ENCODE measurements around the gene TMPRSS4. TPM values are rescaled to one million over a fixed set of nuclear protein-coding genes. Genes with fewer than 3 reads are reported as not detected.

TMPRSS4 gene
- total and polyA plus RNA-seq, 2 donors (not counting 1 experiment from before 2014, with no cell fraction given): not detected

DNA sequence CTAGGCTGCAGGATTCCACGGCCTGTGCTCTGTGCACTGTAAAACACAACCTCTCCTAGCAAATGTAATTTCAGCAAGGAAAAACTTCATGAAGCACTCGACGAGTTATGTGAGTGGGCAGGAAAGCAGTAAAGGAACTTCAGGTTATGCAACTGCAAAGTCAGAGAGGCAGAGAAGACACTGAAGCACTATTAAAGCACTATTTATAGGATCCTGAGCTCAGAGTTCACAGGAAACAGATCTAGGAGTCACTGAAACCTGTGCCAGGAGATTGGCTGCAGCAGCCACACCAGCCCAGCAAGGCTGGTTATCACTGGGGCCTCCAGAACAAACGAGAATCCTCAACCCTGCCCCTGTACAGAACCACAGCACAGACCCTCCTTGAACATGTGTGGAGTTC, 7.4 kb downstream of the TMPRSS4 start:
- H3K27ac Mint-ChIP-seq: no peak overlapping the region

DNA sequence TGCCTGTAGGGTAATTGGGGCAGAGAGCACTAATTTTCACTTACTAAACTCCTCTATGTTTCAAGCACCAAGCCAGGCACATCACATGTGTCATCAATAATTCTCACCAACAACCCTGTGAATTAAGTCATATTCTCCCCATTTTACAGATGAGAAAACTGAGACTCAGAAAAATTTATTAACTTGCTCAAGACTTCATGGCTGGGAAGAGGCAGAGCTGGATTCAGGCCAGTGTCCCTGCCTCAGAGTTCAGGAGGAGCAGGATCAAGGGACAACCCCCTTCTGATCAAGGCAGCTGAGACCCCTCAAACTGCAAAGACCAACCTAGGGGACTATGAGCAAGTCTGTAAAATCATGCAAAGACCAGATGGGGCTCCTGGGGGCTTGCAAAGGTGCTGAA, 7.8 kb downstream of the TMPRSS4 start:
- TF ChIP-seq EZH2 (IDR thresholded peaks at IDR 0.05; ENCODE audit: borderline replicate concordance, insufficient read depth, low read depth, low read length, poor library complexity, severe bottlenecking): no peak
- TF ChIP-seq, protein P1, sequence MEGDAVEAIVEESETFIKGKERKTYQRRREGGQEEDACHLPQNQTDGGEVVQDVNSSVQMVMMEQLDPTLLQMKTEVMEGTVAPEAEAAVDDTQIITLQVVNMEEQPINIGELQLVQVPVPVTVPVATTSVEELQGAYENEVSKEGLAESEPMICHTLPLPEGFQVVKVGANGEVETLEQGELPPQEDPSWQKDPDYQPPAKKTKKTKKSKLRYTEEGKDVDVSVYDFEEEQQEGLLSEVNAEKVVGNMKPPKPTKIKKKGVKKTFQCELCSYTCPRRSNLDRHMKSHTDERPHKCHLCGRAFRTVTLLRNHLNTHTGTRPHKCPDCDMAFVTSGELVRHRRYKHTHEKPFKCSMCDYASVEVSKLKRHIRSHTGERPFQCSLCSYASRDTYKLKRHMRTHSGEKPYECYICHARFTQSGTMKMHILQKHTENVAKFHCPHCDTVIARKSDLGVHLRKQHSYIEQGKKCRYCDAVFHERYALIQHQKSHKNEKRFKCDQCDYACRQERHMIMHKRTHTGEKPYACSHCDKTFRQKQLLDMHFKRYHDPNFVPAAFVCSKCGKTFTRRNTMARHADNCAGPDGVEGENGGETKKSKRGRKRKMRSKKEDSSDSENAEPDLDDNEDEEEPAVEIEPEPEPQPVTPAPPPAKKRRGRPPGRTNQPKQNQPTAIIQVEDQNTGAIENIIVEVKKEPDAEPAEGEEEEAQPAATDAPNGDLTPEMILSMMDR (IDR thresholded peaks at IDR 0.05): no peak
- peaks cover 22% of the 10 kb centered on the region for H3K27me3 Mint-ChIP-seq
- no peak overlapping the region for H3K27ac Mint-ChIP-seq
- Histone ChIP-seq H3K4me3 (ENCODE audit: control extremely low read depth in 1 of 5, extremely low read depth in 1 of 5, insufficient read depth in 1 of 5, low read depth in 2 of 5, low read length in 4 of 5) (no peak overlapping the region), H3K4me2 (replicated peaks; ENCODE audit: low read depth, low read length, poor library complexity, severe bottlenecking) (no peak overlapping the region), H3K9ac (ENCODE audit: low read length) (no peak overlapping the region), H3K36me3 (replicated peaks in 1 of 2; ENCODE audit: control extremely low read depth in 1 of 2, control insufficient read depth in 1 of 2, extremely low read depth in 1 of 2, insufficient read depth in 2 of 2, low read length in 1 of 2) (no peaks in the 10 kb centered on the region), H3K27ac (ENCODE audit: low read length in 2 of 2) (no peak overlapping the region), H2AFZ (ENCODE audit: insufficient read depth, low read depth, low read length, poor library complexity, severe bottlenecking) (no peak overlapping the region), H4K20me1 (ENCODE audit: control insufficient read depth, insufficient read depth, low read length, poor library complexity, severe bottlenecking) (no peaks in the 10 kb centered on the region), H3K4me1 (ENCODE audit: control insufficient read depth in 2 of 2, insufficient read depth in 2 of 2, low read length in 2 of 2) (peaks cover 11 to 15% of the 10 kb centered on the region in 2 donors), H3K79me2 (ENCODE audit: control insufficient read depth, insufficient read depth, low read length) (no peaks in the 10 kb centered on the region), H3K9me3 (ENCODE audit: control extremely low read depth in 1 of 3, control insufficient read depth in 2 of 3, insufficient read depth in 1 of 3, low read length in 2 of 3) (peaks cover 0 to 28% (median 18%) of the 10 kb centered on the region in 3 donors), H3K27me3 (replicated peaks in 1 of 4; ENCODE audit: control extremely low read depth in 1 of 4, control insufficient read depth in 3 of 4, insufficient read depth in 4 of 4, low read length in 3 of 4) (peaks cover 0 to under 1% (median 0%) of the 10 kb centered on the region in 4 experiments)
- ATAC-seq (ENCODE audit: low read depth): no peak
- ChIA-PET CTCF (interaction anchor here (2.1 kb wide), 1 partner anchor 12 kb away, joined by 5 read pairs; no protein-coding TSS in a partner anchor), POLR2A (no interaction called here)
- intact Hi-C loops (cut with micrococcal nuclease): no loop called here
- no peak for DNase-seq
- H3K4me1 Mint-ChIP-seq: peaks cover 14% of the 10 kb centered on the region
- H3K4me3 Mint-ChIP-seq: no peak overlapping the region
- peaks cover 4% of the 10 kb centered on the region for H3K9me3 Mint-ChIP-seq (ENCODE audit: insufficient read depth)

More for the DNA sequence above, 7.4 kb downstream of the TMPRSS4 start:
- Mint-ChIP-seq H3K4me3 (no peak overlapping the region), H3K27me3 (peaks cover 22% of the 10 kb centered on the region), H3K4me1 (peaks cover 14% of the 10 kb centered on the region), H3K9me3 (ENCODE audit: insufficient read depth) (peaks cover 4% of the 10 kb centered on the region)
- 15% methylated on average over 2 of the region's 4 CpGs for WGBS (ENCODE audit: insufficient coverage)
- Histone ChIP-seq H3K27me3 (replicated peaks in 1 of 4; ENCODE audit: control extremely low read depth in 1 of 4, control insufficient read depth in 3 of 4, insufficient read depth in 4 of 4, low read length in 3 of 4) (peaks cover 0 to 3% (median under 1%) of the 10 kb centered on the region in 4 experiments), H2AFZ (ENCODE audit: insufficient read depth, low read depth, low read length, poor library complexity, severe bottlenecking) (no peak overlapping the region), H3K79me2 (ENCODE audit: control insufficient read depth, insufficient read depth, low read length) (no peaks in the 10 kb centered on the region), H3K9me3 (ENCODE audit: control extremely low read depth in 1 of 3, control insufficient read depth in 2 of 3, insufficient read depth in 1 of 3, low read length in 2 of 3) (peaks cover 0 to 28% (median 18%) of the 10 kb centered on the region in 3 donors), H3K27ac (ENCODE audit: low read length in 2 of 2) (no peak overlapping the region), H3K9ac (ENCODE audit: low read length) (no peak overlapping the region), H3K4me2 (replicated peaks; ENCODE audit: low read depth, low read length, poor library complexity, severe bottlenecking) (no peak overlapping the region), H3K4me1 (ENCODE audit: control insufficient read depth in 2 of 2, insufficient read depth in 2 of 2, low read length in 2 of 2) (peaks cover 11 to 15% of the 10 kb centered on the region in 2 donors), H3K4me3 (ENCODE audit: control extremely low read depth in 1 of 5, extremely low read depth in 1 of 5, insufficient read depth in 1 of 5, low read depth in 2 of 5, low read length in 4 of 5) (no peak overlapping the region), H4K20me1 (ENCODE audit: control insufficient read depth, insufficient read depth, low read length, poor library complexity, severe bottlenecking) (no peaks in the 10 kb centered on the region), H3K36me3 (replicated peaks in 1 of 2; ENCODE audit: control extremely low read depth in 1 of 2, control insufficient read depth in 1 of 2, extremely low read depth in 1 of 2, insufficient read depth in 2 of 2, low read length in 1 of 2) (no peaks in the 10 kb centered on the region)
- CTCF ChIA-PET: interaction anchor here (2.1 kb wide), 1 partner anchor 12 kb away, joined by 5 read pairs; no protein-coding TSS in a partner anchor
- ATAC-seq (ENCODE audit: low read depth) (no peak), DNase-seq (no peak)
- intact Hi-C loops (cut with micrococcal nuclease): no loop called here
- POLR2A ChIA-PET: no interaction called here
- TF ChIP-seq, protein P1 (IDR thresholded peaks at IDR 0.05): no peak
- no peak for TF ChIP-seq EZH2 (IDR thresholded peaks at IDR 0.05; ENCODE audit: borderline replicate concordance, insufficient read depth, low read depth, low read length, poor library complexity, severe bottlenecking)

Measured in B cell (primary cell).